OCI-LY1 (cell line): ENCODE results near the gene BCKDK.

ENCODE experiments used
- EZH2 ChIP-seq: fragments of 200-600 bp; sonication (generic), shearing (Covaris generic); IDR thresholded peaks from 2 replicates; pipeline ENCODE4 v1.8.0; 2017; ENCODE audit warnings: borderline replicate concordance, mixed run types, mild to moderate bottlenecking, antibody characterized with exemption, low read length, moderate library complexity, mixed read lengths
- TF ChIP-seq, protein P1 (sequence below): fragments of 200-600 bp; sonication (generic), shearing (Covaris generic); IDR thresholded peaks from 2 replicates; pipeline ENCODE4 v1.5.1; 2017; ENCODE audit warnings: mild to moderate bottlenecking, antibody characterized with exemption, low read length, moderate library complexity, mixed read lengths

- TF ChIP-seq, protein P1, sequence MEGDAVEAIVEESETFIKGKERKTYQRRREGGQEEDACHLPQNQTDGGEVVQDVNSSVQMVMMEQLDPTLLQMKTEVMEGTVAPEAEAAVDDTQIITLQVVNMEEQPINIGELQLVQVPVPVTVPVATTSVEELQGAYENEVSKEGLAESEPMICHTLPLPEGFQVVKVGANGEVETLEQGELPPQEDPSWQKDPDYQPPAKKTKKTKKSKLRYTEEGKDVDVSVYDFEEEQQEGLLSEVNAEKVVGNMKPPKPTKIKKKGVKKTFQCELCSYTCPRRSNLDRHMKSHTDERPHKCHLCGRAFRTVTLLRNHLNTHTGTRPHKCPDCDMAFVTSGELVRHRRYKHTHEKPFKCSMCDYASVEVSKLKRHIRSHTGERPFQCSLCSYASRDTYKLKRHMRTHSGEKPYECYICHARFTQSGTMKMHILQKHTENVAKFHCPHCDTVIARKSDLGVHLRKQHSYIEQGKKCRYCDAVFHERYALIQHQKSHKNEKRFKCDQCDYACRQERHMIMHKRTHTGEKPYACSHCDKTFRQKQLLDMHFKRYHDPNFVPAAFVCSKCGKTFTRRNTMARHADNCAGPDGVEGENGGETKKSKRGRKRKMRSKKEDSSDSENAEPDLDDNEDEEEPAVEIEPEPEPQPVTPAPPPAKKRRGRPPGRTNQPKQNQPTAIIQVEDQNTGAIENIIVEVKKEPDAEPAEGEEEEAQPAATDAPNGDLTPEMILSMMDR: no peak
- TF ChIP-seq EZH2: no peak
Measured at GRCh38 chr16:31108794-31109558, 790 bp downstream of the BCKDK start.
